Loucy (cell line): ENCODE measurements around the gene TRPM2.

Experiments used
- CTCF ChIP-seq: fragments of 200-600 bp; sonication (generic); conservative IDR thresholded peaks from 2 replicates; pipeline ENCODE4 v1.5.1; 2014; ENCODE audit warnings: mild to moderate bottlenecking, antibody characterized with exemption, low read length
- EZH2phosphoT487 ChIP-seq: fragments of 200-600 bp; IDR thresholded peaks from 2 replicates; pipeline ENCODE4 v1.6.1; 2018; ENCODE audit warnings: antibody characterized with exemption, mild to moderate bottlenecking, moderate library complexity, borderline replicate concordance

GRCh38 chr21:44353191-44353970 is at the start of gene TRPM2:
- TF ChIP-seq EZH2phosphoT487, result no peak
- TF ChIP-seq CTCF, result no peak
